Measurements from ENCODE around the gene GRM4.
"Not testable (repeated sequence)": the region's sequence is repeated elsewhere in the genome, so short reads cannot be mapped to it uniquely, and the experiment has no call there.

The GRM4 gene

GRCh38 chr6:34146021-34146782 lies at the start of gene GRM4:
TSS of gene GRM4 (minus strand) at chr6:34146087. CDS start at chr6:34133496, 12,591 bp downstream.
- DNase-seq: no peak

GRCh38 chr6:34194772-34195171 lies 48.9 kb upstream of the GRM4 start:
- DNase-seq: no peak

GRCh38 chr6:34190504-34191122 lies 44.7 kb upstream of the GRM4 start:
- DNase-seq: no peak

GRCh38 chr6:34189806-34190503 lies 44.1 kb upstream of the GRM4 start:
- DNase-seq: no peak

- not testable (repeated sequence) for DNase-seq
Observed at GRCh38 chr6:34184726-34185125, 38.8 kb upstream of the GRM4 start.

GRCh38 chr6:34182751-34183531 lies 37.1 kb upstream of the GRM4 start:
- no peak for DNase-seq

- no peak for DNase-seq
Observed at GRCh38 chr6:34181908-34182307, 36.0 kb upstream of the GRM4 start.

GRCh38 chr6:34179106-34179720 lies 33.3 kb upstream of the GRM4 start:
- DNase-seq: no peak

- DNase-seq: no peak
Observed at GRCh38 chr6:34178357-34179105, 32.6 kb upstream of the GRM4 start.

- DNase-seq: no peak
Observed at GRCh38 chr6:34177181-34177591, 31.3 kb upstream of the GRM4 start.

- no peak for DNase-seq
Observed at GRCh38 chr6:34176261-34177031, 30.6 kb upstream of the GRM4 start.

GRCh38 chr6:34174846-34175399 lies 29.0 kb upstream of the GRM4 start:
- DNase-seq: no peak

- DNase-seq: no peak
Observed at GRCh38 chr6:34172961-34173775, 27.3 kb upstream of the GRM4 start.

- no peak for DNase-seq
Observed at GRCh38 chr6:34170346-34170745, 24.5 kb upstream of the GRM4 start.

- DNase-seq: no peak
Observed at GRCh38 chr6:34169897-34170296, 24.0 kb upstream of the GRM4 start.

- no peak for DNase-seq
Observed at GRCh38 chr6:34161857-34162515, 16.1 kb upstream of the GRM4 start.

- DNase-seq: no peak
Observed at GRCh38 chr6:34159844-34160243, 14.0 kb upstream of the GRM4 start.

GRCh38 chr6:34158876-34159275 lies 13.0 kb upstream of the GRM4 start:
- DNase-seq: no peak

- DNase-seq: no peak
Observed at GRCh38 chr6:34157851-34158250, 12.0 kb upstream of the GRM4 start.
